ACC112 (cell line): ENCODE data around the gene MAFG.
A peak's percentile ranks its signal among the peaks of the same experiment; 100 is the strongest.

Experiments
- H2AFZ ChIP-seq: fragments of 200-600 bp; sonication (generic); one replicate; pipeline ENCODE4 v1.6.0; 2017; ENCODE audit warnings: antibody characterized with exemption, low read length; ENCODE audit not compliant: unreplicated experiment
- H3K27ac ChIP-seq: fragments of 200-600 bp; sonication (generic); 2 replicates; pipeline ENCODE4 v1.5.1; 2014; ENCODE audit warnings: low read depth, mild to moderate bottlenecking, antibody characterized with exemption, low read length, moderate library complexity
- H3K27me3 ChIP-seq: fragments of 200-600 bp; sonication (generic); 2 replicates; pipeline ENCODE4 v1.6.1; 2014; ENCODE audit warnings: mild to moderate bottlenecking, antibody characterized with exemption, low read length, moderate library complexity, mixed read lengths; ENCODE audit not compliant: insufficient read depth
- H3K36me3 ChIP-seq: fragments of 200-600 bp; sonication (generic); 2 replicates; pipeline ENCODE4 v1.6.1; 2016; ENCODE audit warnings: mild to moderate bottlenecking, antibody characterized with exemption, low read length, moderate library complexity, mixed read lengths; ENCODE audit not compliant: insufficient read depth
- H3K4me1 ChIP-seq: fragments of 200-600 bp; sonication (generic); one replicate; pipeline ENCODE4 v1.6.1; 2016; ENCODE audit warnings: low read length, mixed read lengths; ENCODE audit not compliant: insufficient read depth, unreplicated experiment, control insufficient read depth
- H3K4me3 ChIP-seq: fragments of 200-600 bp; sonication (generic); 2 replicates; pipeline ENCODE4 v1.5.1; 2014; ENCODE audit warnings: mild to moderate bottlenecking, low read depth, low read length
- H3K79me2 ChIP-seq: fragments of 200-600 bp; sonication (generic); one replicate; pipeline ENCODE4 v1.6.0; 2016; ENCODE audit warnings: low read length; ENCODE audit not compliant: control insufficient read depth, unreplicated experiment, insufficient read depth

MAFG gene

DNA sequence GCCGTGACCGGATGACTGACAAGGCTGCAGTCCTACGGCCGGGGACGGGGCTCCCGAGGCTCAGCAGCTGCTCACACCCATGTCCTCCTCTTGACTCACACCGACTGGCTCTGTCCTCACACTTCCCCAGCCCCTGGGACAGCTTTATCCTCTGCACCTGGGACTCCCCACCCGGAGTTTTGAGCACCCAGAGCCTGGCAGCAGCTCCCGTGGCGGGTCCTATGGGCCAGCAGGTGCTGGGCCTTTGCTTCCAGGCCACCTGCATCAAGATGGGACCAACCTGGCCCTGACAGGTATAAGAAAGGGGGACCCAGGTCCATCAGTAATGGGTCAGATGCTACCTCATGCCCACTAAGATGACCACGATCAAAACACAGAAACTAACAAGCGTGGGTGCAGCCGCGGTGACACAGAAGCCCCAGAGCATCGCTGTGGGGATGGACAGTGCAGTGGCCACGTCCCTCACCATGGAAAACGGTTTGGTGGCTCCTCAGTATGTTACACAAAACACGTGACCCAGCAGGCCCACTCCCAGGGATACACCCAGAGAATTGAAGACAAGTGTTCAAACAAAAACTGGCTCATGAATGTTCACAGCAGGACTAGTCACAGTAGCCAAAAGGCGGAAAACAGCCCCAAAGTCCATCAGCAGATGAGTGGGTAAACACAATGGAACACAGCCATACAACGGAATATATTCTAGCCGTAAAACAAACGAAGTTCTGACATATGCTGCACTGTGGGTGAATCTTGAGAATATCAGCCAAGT, 36.7 kb upstream of the MAFG start:
- Histone ChIP-seq H3K79me2 (no peaks in the 10 kb centered on the region), H3K4me3 (no peak overlapping the region), H2AFZ (no peak overlapping the region), H3K36me3 (no peaks in the 10 kb centered on the region), H3K27me3 (peaks cover 43% of the 10 kb centered on the region), H3K4me1 (peaks cover 3% of the 10 kb centered on the region), H3K27ac (no peak overlapping the region)

DNA sequence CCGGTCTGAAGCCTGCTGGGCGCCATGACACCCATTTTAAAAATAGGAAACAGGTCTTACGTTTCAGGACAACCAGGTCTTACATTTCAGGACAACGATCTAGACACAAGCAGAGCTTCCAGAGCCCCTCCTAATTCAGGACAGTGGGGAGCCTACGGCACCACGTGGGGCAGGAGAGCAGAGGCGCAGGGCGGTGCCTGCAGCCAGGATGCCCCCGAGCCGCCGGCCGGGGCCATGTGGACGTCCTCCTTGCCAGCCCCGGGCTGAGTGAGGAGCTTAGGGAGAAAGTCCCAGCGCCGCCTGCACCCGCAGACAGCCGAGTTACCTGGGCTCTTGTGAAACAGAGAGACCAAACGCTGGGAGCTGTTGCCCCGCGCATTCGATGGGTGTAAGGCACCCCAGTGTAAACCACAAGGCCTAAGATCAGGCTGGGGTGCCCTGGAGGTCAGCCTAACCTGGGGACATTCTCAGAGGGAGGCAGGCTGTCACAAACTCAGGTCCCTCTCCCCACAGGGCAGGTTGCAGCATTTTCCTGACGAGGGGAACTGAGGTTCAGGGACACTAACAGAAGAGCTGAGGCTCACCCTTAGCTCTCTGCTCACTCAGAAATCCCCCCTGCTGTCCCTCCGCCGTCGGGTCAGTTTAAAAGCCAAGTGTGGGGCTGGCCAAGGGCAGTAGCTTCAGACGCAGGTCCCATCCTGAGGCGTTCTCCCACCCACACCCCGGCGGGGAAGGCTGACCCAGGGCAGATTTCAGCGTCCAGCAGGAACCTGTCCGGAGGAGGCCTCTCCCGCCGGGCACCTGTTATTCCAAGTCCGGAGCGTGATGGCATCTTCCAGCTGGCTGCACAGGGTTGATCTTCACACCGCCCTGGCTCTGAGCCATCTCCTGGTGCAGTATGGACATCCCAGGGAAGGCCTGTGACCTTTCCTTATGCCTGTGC, 35.2 kb upstream of the MAFG start:
- Histone ChIP-seq H3K27me3 (peaks cover 57% of the 10 kb centered on the region), H3K4me1 (peaks cover 3% of the 10 kb centered on the region), H3K79me2 (no peaks in the 10 kb centered on the region), H3K4me3 (no peak overlapping the region), H2AFZ (no peak overlapping the region), H3K27ac (no peak overlapping the region), H3K36me3 (no peaks in the 10 kb centered on the region)

DNA sequence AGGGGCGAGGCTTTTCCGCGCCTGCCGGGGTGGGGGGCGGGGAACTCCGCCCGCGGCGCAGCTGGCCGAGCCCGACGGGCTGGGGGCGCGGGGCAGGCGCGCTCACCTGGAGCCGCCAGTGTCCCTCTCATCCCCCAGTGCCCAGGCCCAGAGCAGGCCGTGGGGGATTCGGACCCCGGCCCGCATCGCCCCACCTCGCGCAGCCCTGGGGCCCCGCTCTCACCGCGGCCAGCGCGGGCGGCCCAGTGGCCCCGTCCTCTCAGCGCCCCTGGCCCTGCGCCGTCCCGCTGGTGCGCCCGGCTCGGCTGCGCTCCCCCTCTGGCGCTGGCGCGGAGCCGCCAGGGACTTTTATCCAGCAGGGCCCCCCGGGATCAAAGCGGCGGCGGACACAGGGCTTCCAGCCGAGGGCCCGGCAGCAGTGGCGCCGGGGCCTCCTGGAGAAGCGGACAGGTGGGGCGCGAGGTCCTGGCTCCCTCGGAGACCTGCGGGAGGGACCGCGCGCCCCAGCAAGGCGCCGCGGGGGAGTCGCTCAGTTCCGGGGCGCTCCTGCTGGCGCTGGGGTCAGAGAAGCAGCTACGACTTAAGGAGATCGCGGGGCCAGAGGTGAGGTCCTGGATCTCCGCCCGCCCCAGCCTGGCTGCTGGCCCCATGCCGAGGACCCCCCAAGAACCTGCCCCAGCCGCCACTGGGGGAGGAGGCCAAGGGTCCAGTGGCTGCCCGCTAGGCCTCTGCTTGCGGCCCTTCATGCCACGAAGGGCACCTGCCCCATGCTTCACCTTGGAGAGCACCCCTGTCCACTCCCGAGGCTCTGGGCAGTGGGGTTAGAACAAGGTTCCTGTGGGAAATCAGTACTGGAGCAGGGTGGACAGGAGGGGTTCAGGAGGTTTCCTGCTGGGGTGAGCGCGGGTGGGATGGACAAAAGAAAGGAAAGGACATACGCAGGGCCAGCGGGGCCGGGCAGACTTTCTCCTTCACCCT, 34.3 kb upstream of the MAFG start:
- no peaks in the 10 kb centered on the region for H3K4me1 ChIP-seq
- H3K4me3 ChIP-seq = no peak overlapping the region
- no peaks in the 10 kb centered on the region for H3K36me3 ChIP-seq
- H2AFZ ChIP-seq = no peak overlapping the region
- H3K79me2 ChIP-seq = no peaks in the 10 kb centered on the region
- H3K27ac ChIP-seq = no peak overlapping the region
- H3K27me3 ChIP-seq = peaks cover 57% of the 10 kb centered on the region

DNA sequence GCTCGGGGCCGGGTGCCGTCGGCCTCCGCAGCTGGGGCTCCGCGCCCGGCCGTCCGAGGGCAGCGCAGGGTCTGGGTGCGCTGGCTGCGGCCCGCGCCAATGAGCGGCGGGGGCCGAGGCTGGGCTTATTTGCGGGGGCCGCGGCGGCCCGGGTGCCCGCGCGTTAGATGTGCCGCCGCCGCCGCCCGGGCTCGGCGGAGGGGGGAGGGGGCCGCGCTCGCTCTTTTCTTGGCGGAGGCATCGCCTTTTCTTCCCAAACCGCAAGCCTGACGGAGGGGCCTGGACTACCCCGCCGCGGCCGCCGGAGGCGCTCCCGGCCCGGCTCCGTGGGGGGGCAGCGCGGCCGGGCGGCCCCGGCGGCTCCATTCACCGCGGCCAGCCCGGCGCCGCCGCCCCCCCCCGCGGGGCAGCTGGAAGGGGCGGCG, 33.6 kb upstream of the MAFG start, which contains the start of gene NOTUM:
TSS of gene NOTUM (minus strand) at position 101 of the 425 bp plus-strand sequence. CDS start 278 bp downstream, outside the sequence.
- no peaks in the 10 kb centered on the region for H3K4me1 ChIP-seq

DNA sequence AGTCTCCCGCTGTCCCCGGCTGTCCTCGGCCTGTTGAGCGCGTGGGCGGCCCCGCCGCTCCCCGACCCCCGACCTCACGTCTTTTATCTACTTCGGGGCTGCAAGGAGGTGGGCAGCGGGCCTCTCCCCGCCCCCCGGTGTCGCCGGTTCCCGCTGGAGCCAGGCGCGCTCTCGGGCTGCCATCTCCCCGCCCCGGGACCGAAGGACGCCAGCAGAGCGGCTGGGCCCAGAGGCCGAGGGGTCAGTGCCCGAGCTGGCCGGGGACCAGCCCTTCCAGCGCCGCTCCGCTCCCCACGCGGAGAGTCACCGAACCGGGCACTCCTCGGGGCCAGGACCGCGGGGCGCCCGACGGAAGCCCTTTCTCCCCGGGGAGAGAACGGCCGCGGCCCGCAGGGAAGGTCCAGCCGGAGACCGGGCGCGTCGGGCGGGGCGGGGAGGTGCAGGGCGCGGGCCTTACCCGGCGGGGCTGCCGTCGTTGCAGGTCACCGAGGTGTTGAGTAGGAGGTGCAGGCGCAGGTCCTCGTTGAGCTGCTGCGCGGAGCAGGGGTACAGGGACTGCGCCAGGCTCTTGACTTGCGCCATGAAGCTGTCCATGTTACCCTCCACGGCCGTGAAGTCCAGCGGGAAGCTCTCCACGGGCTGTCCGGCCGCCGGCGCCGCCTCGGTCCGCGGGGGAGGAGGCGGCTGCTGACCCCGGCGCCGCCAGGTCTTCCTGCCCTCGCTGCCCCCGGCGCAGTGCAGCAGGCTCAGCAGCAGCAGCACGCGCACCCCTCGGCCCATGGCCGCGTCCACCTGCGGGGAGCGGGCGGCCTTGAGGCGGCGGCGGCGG, 32.8 kb upstream of the MAFG start:
- no peaks in the 10 kb centered on the region for H3K4me1 ChIP-seq
- no peak overlapping the region for H3K27ac ChIP-seq
- no peaks in the 10 kb centered on the region for H3K36me3 ChIP-seq
- H3K79me2 ChIP-seq = no peaks in the 10 kb centered on the region
- H3K27me3 ChIP-seq = peaks cover 57% of the 10 kb centered on the region
- no peak overlapping the region for H2AFZ ChIP-seq
- H3K4me3 ChIP-seq = peak overlapping the region; percentile 33; the same call in 1 of the 2 replicates

More for the DNA sequence above, 33.6 kb upstream of the MAFG start, which contains the start of gene NOTUM:
- Histone ChIP-seq H3K27me3 (peaks cover 57% of the 10 kb centered on the region), H2AFZ (no peak within 1 kb of the TSS), H3K36me3 (no peaks in the 10 kb centered on the region), H3K79me2 (no peaks in the 10 kb centered on the region), H3K27ac (no peak within 1 kb of the TSS), H3K4me3 (0 out of 2 replicates have a peak within 1 kb of the TSS, but pooled peaks have one; percentile 33)

DNA sequence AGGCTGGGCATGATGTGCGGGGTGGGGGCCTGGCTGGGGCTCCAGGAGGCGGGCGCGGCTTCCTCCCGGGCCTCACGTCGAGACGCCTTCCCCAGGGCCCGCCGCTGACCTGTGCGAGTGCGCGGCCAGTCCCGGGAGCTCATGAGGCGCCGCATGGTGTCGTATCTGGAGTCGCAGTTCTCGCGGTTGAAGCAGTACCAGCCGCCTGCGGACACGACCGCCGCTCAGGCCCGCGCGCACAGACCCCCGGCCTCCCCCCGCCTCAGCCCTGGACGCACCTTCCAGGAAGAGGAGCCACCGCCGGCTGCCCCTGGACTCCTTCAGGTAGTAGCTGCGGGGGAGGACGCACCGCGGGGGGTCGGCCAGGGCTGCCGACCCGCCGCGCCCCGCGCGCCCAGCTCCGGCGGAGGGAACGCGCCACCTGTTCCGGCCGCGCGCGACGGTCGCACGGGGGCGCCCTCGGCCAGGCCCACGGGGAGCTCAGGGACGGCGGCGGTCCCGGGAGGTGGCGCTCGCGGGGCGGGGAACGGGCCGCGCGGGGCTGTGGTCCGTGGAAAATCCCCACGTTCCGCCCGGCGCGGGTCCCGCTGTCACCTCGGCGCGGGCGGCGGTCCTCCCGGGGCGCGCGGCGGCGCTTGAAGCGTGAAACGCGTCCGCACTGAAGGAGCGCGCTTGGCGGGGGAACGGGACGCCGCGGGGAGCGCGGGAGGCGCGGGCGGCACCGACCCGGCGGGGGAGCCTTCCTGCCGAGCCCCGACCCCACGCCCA, 32.0 kb upstream of the MAFG start:
- Histone ChIP-seq H3K4me1 (no peaks in the 10 kb centered on the region), H2AFZ (no peak overlapping the region), H3K27ac (no peak overlapping the region), H3K27me3 (peaks cover 57% of the 10 kb centered on the region), H3K4me3 (peak overlapping the region; percentile 33; the same call in 1 of the 2 replicates), H3K79me2 (no peaks in the 10 kb centered on the region), H3K36me3 (no peaks in the 10 kb centered on the region)

DNA sequence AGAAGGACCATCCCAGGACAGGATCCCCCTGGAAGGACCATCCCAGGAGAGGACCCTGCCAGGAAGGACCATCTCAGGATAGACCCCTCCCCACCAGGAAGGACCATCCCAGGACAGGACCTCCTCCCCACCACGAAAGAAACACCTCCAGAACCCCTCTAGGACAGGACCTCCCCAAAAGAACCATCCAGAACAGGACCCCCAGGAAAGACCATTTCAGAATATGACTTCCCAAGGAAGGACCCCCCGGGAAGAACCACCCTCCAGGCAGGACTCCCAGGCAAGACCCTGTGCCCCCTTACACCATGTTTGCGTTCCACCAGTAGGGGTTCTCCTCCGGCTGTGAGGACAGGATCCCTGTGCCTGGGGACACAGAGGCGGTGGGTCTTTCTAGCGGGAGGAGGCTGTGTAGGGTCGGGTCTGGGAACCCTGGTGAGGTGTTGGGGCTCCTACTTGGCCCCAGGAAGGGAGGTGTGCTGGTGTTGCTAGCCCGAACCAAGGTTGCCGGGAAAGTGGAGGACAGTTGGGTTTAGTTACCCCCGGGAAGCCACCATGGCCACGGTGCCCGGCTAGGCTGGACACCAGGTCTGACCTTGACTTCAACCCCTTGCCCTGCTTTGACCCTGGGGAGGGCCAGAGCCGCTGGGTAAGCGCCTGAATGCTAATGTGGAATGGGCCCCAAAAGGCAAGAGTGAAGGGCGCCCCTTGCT, 31.3 kb upstream of the MAFG start:
- Histone ChIP-seq H3K79me2 (no peaks in the 10 kb centered on the region), H2AFZ (no peak overlapping the region), H3K4me3 (no peak overlapping the region), H3K27ac (no peak overlapping the region), H3K36me3 (no peaks in the 10 kb centered on the region), H3K4me1 (no peaks in the 10 kb centered on the region), H3K27me3 (peaks cover 50% of the 10 kb centered on the region)

DNA sequence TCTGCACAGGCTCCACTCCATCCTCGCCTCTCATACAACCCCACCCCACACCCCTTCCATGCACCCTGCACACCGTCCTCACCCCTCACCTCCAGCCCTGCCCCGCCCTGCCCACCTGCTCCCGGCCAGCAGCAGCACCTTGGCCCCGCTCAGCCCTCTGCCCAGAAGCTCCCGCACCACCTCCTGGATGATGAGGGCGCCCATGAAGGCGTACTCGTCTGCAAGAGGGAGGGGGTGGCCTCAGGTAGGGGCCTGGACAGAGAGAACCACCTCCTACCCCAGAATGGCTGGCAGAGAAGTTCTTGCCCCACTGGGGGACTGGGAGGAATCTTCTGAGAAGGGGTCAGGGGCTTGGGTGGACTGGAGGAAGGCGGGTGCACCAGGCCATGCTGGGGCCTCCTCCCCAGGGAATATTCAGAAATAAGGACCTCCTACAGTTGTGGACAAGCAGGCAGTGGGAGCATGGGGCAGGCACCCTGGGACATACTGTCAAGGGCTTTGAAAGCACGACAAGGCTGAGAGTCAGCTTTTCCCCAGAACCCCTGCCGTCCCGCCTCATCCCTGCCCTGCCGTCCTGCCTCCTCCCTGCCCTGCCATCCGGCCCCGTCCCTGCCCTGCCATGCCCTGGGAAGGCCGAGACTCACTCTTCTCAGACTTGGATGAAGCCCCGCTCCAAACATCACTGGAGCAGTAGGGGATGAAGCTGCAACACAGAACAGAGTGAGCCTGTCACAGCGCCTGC, 30.3 kb upstream of the MAFG start:
- Histone ChIP-seq H3K27me3 (peaks cover 43% of the 10 kb centered on the region), H3K79me2 (no peaks in the 10 kb centered on the region), H3K36me3 (no peaks in the 10 kb centered on the region), H3K4me1 (no peaks in the 10 kb centered on the region), H2AFZ (no peak overlapping the region), H3K4me3 (no peak overlapping the region), H3K27ac (no peak overlapping the region)
